Epithelial cell of proximal tubule (primary cell): ENCODE measurements around the gene THSD1. TPM values are rescaled to one million over a fixed set of nuclear protein-coding genes. Genes with fewer than 3 reads are reported as not detected.
"Not testable (repeated sequence)": the region's sequence is repeated elsewhere in the genome, so short reads cannot be mapped to it uniquely, and the experiment has no call there.

Experiments used
- DNase-seq: peaks from one replicate; pipeline ENCODE4 v3.0.0-alpha.2; 2011; ENCODE audit warnings: low read depth
- H3K4me3 ChIP-seq: 2 replicates; pipeline ENCODE4 v1.5.1; 2011; ENCODE audit warnings: low read depth, mild to moderate bottlenecking, low read length
- total RNA-seq: library from RNA; depleted of rRNA; stranded (reverse); fragments of >200 nt; gene quantifications from 2 replicates; pipeline ENCODE4 v1.2.3, GENCODE V29; 2015
- TF ChIP-seq, protein P1 (sequence below): conservative IDR thresholded peaks from 2 replicates; pipeline ENCODE4 v1.5.1; 2012; ENCODE audit warnings: low read depth, mild to moderate bottlenecking, low read length

Gene THSD1
- total RNA-seq, 1 donor from 2014 or later: 10.2 TPM

DNA sequence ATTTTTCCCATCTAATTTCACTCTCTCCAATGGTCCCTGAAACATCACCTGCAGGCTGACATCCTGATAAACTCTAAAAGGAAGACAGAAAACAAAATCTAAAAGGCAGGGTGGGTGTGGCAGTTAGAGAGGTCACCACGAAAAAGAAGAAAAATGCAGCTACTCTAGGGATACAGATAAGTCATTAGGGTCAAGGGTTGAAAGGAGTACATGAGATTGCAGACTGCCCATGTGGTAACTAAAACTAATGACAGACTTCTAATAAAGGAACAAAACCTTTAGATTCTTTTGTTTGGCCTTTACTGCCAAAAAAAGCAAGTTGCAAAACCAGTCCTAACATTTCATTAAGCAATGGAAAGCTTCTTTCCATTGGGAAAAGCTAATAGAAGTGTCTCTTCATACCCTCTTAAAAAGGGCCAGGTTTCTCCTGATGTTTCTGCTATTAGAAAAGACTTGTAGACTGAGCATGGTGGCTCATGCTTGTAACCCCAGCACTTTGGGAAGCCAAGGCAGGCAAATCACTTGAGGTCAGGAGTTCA is 31.0 kb downstream of the THSD1 start:
- H3K4me3 ChIP-seq: no peak overlapping the region
- no peak for DNase-seq
- TF ChIP-seq, protein P1, sequence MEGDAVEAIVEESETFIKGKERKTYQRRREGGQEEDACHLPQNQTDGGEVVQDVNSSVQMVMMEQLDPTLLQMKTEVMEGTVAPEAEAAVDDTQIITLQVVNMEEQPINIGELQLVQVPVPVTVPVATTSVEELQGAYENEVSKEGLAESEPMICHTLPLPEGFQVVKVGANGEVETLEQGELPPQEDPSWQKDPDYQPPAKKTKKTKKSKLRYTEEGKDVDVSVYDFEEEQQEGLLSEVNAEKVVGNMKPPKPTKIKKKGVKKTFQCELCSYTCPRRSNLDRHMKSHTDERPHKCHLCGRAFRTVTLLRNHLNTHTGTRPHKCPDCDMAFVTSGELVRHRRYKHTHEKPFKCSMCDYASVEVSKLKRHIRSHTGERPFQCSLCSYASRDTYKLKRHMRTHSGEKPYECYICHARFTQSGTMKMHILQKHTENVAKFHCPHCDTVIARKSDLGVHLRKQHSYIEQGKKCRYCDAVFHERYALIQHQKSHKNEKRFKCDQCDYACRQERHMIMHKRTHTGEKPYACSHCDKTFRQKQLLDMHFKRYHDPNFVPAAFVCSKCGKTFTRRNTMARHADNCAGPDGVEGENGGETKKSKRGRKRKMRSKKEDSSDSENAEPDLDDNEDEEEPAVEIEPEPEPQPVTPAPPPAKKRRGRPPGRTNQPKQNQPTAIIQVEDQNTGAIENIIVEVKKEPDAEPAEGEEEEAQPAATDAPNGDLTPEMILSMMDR: no peak

DNA sequence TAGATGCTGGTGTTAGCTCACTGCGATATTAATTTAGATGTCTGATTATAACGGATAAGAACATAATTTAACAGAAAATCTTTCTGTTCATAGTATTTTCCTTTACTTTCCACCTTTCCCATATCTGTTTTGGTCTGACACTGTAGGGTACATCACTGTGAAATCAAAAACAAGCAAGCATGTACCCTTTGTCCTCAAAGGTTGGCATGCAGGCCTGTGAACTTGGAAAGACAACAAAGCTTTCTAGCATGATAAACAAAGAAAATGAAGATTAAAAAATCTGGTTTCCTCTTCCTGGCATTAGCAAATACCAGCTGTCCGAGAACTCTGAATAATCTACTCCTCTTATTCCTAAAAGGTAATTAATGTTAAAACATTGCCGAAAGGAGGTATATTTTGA is 31.6 kb downstream of the THSD1 start:
- H3K4me3 ChIP-seq: no peak overlapping the region
- TF ChIP-seq, protein P1: no peak
- no peak for DNase-seq

DNA sequence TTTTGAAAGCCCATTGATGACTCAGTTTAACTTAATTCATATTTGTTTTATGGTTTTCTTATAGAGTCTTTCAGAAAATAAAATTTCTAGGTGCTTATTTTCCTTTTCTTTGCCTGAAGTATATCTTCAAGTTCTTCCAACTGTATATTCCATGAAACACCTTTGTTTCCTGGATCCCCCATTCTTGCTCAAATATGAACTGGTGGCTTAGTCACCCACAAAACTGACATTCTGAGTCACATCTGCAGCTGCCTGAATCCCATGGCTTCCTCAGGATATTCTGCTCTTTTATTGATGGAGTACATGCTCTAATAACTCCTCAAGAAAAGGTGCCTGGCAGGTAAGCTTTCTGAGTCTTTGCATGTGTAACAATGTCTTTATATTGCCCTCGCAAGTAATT is 32.7 kb downstream of the THSD1 start:
- DNase-seq, H3K4me3 ChIP-seq: not testable (repeated sequence)

GRCh38 chr13:52371736-52372247 is 34.2 kb downstream of the THSD1 start:
- DNase-seq: no peak
- TF ChIP-seq, protein P1: no peak
- H3K4me3 ChIP-seq: no peak overlapping the region

DNA sequence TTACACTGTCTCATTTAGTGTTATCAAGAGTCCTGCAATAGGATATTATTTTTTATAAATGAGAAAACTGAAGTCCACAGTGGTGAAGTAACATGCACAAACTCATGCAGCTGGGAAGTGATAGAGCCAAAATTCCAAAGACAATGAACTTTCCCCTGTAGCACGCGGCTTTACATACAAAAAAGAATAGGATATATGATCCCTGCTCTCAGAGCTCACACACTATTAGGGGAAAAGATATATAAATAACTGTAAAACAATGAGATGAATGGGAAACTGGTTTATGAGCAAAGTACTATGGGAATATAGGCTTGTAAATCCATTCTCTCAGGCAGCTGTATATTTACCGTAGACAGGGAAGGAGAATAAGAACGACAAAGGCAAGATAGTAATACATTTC is 39.7 kb downstream of the THSD1 start:
- TF ChIP-seq, protein P1: no peak
- DNase-seq: no peak
- no peak overlapping the region for H3K4me3 ChIP-seq

- not testable (repeated sequence) for H3K4me3 ChIP-seq, DNase-seq
Observed at GRCh38 chr13:52362169-52362887, 43.6 kb downstream of the THSD1 start.

GRCh38 chr13:52361225-52361624 is 44.7 kb downstream of the THSD1 start:
- no peak for DNase-seq
- TF ChIP-seq, protein P1: no peak
- no peak overlapping the region for H3K4me3 ChIP-seq

GRCh38 chr13:52359534-52359933 is 46.4 kb downstream of the THSD1 start:
- TF ChIP-seq, protein P1: no peak
- DNase-seq: no peak

More at GRCh38 chr13:52359534-52359933, 46.4 kb downstream of the THSD1 start:
- no peak overlapping the region for H3K4me3 ChIP-seq
